ENCODE data around the gene PPP1R8. TPM values are rescaled to one million over a fixed set of nuclear protein-coding genes. Genes with fewer than 3 reads are reported as not detected.
A peak's percentile ranks its signal among the peaks of the same experiment; 100 is the strongest.

PPP1R8 gene
- total and polyA plus RNA-seq, 9 of the 15 experiments (the other 6 are each of a cell fraction or from before 2014, with no cell fraction given): 16.2 to 107 (median 75.3) TPM

DNA sequence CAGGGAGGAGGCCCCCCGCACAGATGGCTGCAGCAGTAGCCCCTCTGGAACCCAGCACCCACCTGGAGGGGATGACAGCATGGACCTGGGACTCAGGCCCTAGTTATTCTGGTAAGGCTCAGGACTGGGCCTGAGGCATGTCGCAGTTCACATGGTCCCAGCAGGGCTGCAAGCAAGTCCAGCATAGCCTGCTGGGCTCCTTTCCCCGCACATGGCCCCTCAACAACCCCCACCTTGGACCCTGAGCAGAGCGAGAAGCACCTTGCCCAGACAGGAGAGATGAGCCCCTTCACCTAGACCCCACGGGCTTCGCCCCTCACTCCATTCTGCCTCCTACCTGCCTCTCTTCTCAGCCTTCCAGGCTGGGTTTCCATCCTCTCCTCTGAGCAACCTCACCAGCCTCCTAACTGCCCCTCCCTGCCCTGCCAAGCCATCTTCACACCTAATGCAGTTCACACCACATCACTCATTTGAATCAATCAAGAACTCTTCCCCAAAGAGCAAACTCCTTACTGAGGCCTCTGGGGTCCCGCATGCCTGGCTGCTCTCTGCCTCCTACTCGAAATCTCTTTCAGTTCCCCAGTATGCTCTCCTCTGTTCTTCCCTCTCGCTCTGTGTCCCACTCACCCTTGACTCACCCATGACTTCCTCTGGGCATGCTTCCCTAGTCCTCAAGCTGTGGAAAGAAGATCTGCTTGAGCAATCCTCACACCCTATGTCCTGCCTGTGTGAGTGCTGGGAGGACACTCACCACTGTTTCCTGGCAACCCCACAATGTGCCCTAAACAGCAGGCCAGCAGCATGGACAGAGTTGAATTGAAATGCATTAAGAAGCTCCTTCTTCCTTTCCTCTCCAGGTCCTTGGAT is 32.3 kb downstream of the PPP1R8 start (continued):
- TF ChIP-seq TGIF2 (CRISPR knock-in tag; IDR thresholded peaks at IDR 0.05) (no peak), ARID1B (IDR thresholded peaks at IDR 0.05) (peak; percentile 46; the same call in 1 of the 2 replicates), PATZ1 (CRISPR knock-in tag; IDR thresholded peaks at IDR 0.05; ENCODE audit: borderline replicate concordance) (no peak), ZBTB2 (IDR thresholded peaks at IDR 0.05) (no peak), RBM14 (IDR thresholded peaks at IDR 0.05; ENCODE audit: borderline replicate concordance, insufficient read depth, low read depth, low read length) (no peak), TEAD2 (tag; IDR thresholded peaks at IDR 0.05) (no peak), NRF1 (conservative IDR thresholded peaks at IDR 0.05 in 1 of 2, IDR thresholded peaks at IDR 0.05 in 1 of 2) (peak; percentile 31 to 43; a peak in 2 of 4 replicates), DPF2 (IDR thresholded peaks at IDR 0.05) (0 out of 2 replicates have a peak, but pooled peaks have one; percentile 16), RBM39 (optimal IDR thresholded peaks at IDR 0.05; ENCODE audit: low read depth, low read length) (no peak), LEF1 (IDR thresholded peaks at IDR 0.05) (no peak; the same call in 1 of the 2 replicates), ZNF695 (CRISPR knock-in tag; IDR thresholded peaks at IDR 0.05) (no peak), NFE2 (IDR thresholded peaks at IDR 0.05; ENCODE audit: low read depth) (no peak), L3MBTL2 (IDR thresholded peaks at IDR 0.05) (peak; percentile 60)
- TF ChIP-seq, protein P1, sequence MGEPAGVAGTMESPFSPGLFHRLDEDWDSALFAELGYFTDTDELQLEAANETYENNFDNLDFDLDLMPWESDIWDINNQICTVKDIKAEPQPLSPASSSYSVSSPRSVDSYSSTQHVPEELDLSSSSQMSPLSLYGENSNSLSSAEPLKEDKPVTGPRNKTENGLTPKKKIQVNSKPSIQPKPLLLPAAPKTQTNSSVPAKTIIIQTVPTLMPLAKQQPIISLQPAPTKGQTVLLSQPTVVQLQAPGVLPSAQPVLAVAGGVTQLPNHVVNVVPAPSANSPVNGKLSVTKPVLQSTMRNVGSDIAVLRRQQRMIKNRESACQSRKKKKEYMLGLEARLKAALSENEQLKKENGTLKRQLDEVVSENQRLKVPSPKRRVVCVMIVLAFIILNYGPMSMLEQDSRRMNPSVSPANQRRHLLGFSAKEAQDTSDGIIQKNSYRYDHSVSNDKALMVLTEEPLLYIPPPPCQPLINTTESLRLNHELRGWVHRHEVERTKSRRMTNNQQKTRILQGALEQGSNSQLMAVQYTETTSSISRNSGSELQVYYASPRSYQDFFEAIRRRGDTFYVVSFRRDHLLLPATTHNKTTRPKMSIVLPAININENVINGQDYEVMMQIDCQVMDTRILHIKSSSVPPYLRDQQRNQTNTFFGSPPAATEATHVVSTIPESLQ (CRISPR knock-in tag; IDR thresholded peaks at IDR 0.05): no peak

All from K562 (cell line).